Measurements from ENCODE around the gene CCDC40. TPM values are rescaled to one million over a fixed set of nuclear protein-coding genes. Genes with fewer than 3 reads are reported as not detected.
A peak's percentile ranks its signal among the peaks of the same experiment; 100 is the strongest.

Gene CCDC40
- total and polyA plus RNA-seq, 2 of the 13 experiments (the other 11 are each of a cell fraction or from before 2014, with no cell fraction given): 4.1 to 5.5 TPM

GRCh38 chr17:79993390-79994227 is 42.8 kb upstream of the CCDC40 start (continued):
- TF ChIP-seq GRHL1 (CRISPR knock-in tag; conservative IDR thresholded peaks at IDR 0.05) (no peak), ZNF576 (CRISPR knock-in tag; IDR thresholded peaks at IDR 0.05) (no peak), GMEB1 (CRISPR knock-in tag; IDR thresholded peaks at IDR 0.05; ENCODE audit: borderline replicate concordance) (peak; percentile 83), ZNF737 (CRISPR knock-in tag; IDR thresholded peaks at IDR 0.05; ENCODE audit: borderline replicate concordance) (peak; percentile 84; the same call in 1 of the 2 replicates), GPN1 (CRISPR knock-in tag; IDR thresholded peaks at IDR 0.05; ENCODE audit: borderline replicate concordance) (no peak), ZNF556 (CRISPR knock-in tag; IDR thresholded peaks at IDR 0.05; ENCODE audit: borderline replicate concordance) (peak; percentile 96), ZNF326 (CRISPR knock-in tag; IDR thresholded peaks at IDR 0.05; ENCODE audit: borderline replicate concordance) (no peak; the same call in 1 of the 2 replicates), ZNF547 (CRISPR knock-in tag; IDR thresholded peaks at IDR 0.05) (peak; percentile 83; the same call in 1 of the 2 replicates), TRAFD1 (CRISPR knock-in tag; IDR thresholded peaks at IDR 0.05; ENCODE audit: borderline replicate concordance) (peak; percentile 28), KDM1A (CRISPR knock-in tag; IDR thresholded peaks at IDR 0.05) (peak; percentile 82; the same call in 1 of the 2 replicates), SIN3A (IDR thresholded peaks at IDR 0.05; ENCODE audit: borderline replicate concordance, low read depth, low read length) (peak; percentile 82), ZZZ3 (CRISPR knock-in tag; IDR thresholded peaks at IDR 0.05; ENCODE audit: borderline replicate concordance) (no peak; the same call in 1 of the 2 replicates), CBFB (CRISPR knock-in tag; IDR thresholded peaks at IDR 0.05) (peak; percentile 96), ZBTB39 (CRISPR knock-in tag; IDR thresholded peaks at IDR 0.05) (peak; percentile 86; the same call in 1 of the 2 replicates), NFE2L2 (IDR thresholded peaks at IDR 0.05; ENCODE audit: low read length) (no peak; the same call in 1 of the 2 replicates), JUNB (CRISPR knock-in tag; IDR thresholded peaks at IDR 0.05; ENCODE audit: borderline replicate concordance) (no peak), HINFP (CRISPR knock-in tag; IDR thresholded peaks at IDR 0.05; ENCODE audit: low read depth) (peak; percentile 85; the same call in 1 of the 2 replicates)
